HG02571 (cell line): ENCODE results near the gene CCT7.

Experiments used
- ATAC-seq: cut with Tn5 transposase; IDR thresholded peaks from one replicate; pipeline ENCODE4 v1.9.1; 2021; ENCODE audit warnings: mild to moderate bottlenecking, moderate library complexity; ENCODE audit not compliant: unreplicated experiment

Gene CCT7

DNA sequence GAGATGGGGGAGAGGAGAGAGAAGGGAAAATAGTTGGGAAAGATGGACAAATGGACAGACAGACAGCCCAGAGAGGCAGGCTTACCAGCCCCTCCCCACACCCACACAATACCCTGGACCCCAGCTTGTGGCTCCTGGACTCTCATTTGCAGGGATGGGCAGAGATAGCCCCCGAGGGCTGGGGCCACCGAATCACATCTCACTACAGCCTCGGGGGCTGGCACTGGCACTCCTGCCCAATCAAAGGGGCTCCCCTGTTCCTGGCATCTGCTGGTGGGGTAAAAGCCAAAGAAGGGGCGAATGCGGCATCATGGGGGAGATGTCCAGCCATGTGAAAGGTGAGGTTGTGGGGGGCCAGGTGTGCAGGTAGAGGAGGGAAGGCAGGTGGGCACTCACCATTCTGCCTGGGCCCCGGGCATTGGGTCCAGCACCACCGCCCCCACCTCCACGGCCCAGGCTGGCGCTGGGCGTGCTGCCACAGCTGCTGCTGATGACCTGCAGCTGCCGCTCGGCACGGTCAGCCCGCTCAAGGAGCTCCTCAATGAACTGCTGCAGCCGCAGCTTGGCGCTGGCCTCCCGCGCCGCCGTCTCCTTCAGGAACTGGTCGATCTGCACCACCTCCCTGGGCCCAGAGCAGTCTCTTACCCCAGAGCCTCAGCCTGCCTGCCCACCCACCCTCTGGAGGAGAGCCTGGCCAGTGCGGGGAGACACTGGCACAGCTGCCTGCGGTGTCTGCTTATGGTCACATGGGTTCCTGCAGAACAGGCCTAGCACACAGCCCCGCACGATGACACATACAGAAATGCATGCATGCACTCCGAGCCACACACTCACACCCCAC, 32.2 kb downstream of the CCT7 start:
- ATAC-seq, result no peak

DNA sequence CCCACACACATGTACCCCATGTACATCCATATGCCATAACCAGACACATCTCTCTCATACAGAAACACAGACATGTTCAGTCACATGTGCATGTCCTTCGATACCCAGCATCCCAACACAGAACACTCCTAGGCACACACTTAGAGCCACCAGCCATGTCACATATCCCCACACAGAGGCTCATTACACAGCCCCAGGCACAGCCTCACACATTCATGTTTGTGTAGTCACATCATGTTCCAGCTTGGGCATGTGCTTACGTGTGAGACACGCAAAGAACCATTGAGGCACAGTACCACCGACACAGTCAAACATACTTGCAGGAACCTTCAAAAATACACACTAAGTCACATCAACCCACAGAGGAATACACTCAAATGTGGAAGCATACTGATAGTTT, 32.9 kb downstream of the CCT7 start:
- no peak for ATAC-seq

GRCh38 chr2:73268366-73268829, 34.3 kb downstream of the CCT7 start:
- ATAC-seq, result no peak

DNA sequence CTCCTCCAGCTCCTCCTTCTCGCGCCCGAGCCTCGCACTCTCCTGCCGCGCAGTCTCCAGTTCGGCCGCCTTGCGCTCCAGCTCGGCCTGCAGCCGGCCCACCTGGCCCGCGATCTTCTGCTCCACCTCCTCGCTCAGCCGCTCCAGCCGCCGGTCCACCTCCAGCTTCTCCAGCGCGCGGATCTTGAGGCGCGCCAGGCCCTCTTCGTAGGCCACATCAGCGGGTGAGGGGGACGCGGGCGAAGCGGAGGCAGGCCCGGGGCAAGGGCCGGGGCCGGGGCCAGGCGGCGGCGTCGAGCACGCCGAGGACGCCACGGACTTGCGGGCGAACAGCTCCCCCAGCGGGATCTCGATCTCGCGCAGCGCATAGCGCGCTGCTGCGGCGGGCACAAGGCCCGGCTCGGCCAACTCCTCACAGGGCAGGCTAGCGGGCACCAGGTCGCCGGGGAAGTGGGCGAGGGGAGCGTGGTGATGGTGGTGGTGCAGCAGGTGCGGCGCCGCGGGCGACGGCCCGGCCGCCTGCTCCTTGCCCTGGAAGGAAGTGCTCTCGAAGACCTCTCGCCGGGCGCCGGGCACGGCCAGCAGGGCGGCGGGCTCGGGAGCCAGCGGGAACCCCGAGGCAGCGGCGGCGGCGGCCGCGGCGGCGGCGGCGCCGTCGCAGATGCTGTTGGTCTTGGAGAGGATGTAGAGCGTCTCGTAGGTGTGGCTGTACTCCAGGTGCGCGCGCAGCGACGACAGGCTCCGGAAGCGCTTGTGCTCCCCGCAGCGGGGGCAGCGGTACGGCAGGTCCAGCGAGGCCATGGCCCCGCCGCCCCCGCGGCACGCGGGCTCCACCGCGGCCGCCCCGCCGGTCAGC, 35.0 kb downstream of the CCT7 start:
- ATAC-seq, result no peak

DNA sequence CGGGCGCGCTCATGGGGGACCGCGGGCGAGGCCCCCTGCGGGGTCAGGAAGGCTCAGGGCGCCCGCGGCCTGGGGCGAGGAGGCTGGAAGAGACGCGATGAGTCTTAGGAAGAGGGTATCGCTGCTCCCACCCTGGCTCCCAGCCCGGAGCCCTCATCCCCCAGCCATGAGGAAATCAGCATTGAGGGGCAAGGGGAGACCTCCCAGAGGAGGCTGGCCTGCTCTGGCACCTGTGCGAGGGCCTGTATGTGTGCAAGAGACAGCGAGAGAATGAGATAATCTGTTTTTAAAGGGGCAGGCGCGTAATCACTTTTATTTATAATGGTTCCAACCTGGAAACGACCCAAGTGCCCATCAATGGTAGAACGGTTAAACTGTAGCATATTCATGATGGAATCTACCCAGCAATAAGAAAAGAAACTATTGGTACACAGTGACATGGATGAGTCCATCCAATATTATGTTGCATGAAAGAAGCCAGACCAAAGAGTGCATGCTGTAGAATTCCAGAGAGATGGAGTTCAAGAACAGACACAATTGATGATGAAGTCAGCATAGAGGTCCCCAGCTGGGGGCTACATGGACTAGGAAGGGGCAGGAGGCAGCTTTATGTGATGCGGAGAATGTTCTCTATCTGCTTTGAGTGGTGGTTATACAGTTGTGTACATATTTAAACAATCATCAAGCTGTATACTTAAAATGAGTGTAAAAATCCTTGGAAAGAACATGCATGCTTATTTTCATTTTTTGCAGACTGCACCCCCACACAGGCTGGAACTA, 35.8 kb downstream of the CCT7 start:
- no peak for ATAC-seq

DNA sequence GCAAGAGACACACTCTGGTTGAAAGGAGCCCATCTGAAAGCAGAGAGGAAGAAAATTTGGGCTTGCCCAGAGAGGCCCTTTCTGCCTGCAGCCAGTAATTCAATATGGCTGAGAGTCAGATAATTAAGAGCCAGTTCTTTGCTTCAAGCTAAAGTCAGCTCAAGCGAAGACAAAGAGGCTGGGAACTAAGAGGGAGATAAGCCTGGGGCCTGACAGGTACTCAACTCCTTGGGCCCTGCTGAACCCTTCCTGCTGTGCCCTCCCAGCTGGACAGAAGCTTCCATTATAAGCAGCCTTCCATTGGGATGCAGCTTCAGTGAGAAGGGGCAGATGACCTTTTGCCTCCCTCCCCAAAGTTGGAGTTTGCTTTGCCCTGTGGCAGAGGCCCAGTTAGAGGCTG, 38.2 kb downstream of the CCT7 start:
- ATAC-seq, result no peak

DNA sequence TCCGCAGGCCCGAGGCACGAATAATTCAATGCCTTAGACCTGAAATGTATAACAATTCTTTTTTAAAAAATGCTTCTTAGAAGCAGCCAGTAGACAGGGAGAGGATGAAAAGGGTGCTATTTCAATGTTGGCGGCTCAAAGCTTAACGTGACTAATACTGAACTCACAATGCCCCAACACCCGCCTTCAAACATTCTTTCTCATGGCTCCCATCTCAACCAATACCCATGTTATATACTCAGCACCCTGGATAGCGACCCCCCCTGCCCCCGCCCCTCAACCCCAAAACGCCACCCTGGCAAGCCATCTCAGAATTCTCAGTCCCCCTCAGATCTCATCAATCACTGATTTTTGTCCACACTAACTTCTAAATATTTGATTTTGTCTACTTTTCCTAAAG, 45.7 kb downstream of the CCT7 start:
- no peak for ATAC-seq

DNA sequence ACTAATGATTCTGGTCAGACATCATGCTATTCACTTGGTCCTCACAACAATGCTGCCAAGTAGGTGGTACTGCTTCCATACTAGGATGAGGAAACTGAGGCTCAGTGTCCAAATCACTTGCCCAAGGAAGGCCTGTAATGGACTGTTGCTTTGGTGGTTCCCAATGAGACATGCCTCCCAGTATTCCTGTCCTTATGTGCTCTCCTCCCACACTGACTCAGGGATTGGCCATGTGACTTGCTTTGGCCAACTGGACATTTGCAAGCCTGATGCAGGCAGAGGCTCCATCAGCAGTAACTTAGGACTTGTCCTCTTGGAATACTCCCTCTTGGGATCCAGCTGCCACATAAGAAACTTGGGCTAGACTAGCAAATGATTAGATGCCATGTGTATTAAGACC, 47.1 kb downstream of the CCT7 start:
- ATAC-seq, result no peak

DNA sequence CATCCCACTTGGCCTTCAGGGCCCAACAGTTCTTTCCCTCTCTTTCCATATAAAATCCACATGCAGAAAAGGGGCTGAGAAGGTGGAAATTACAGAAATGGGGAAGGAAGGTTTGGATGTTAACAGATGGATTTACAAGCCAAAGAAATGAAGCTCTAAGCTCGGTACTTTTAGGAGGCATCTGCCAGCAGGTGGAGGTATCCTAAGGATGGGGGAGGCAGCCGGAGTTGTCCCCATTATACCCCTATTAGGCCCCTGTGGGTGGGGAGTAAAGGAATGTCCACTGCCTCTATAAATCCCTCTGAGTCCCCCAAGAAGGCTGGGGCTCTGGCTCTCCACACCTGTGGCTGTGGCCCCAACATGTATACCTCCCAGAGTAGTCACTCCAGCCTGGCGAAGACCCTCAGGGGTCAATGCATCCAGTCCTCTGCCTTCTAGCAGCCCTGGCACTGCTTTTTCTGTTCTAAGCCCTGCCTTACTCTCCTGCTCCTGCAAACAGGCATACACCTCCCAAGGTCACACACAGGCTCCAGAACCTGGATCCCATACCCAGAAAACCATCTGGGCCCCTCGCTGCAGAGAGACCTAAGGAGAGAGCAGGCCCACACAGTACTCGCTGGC, 48.9 kb downstream of the CCT7 start:
- no peak for ATAC-seq

DNA sequence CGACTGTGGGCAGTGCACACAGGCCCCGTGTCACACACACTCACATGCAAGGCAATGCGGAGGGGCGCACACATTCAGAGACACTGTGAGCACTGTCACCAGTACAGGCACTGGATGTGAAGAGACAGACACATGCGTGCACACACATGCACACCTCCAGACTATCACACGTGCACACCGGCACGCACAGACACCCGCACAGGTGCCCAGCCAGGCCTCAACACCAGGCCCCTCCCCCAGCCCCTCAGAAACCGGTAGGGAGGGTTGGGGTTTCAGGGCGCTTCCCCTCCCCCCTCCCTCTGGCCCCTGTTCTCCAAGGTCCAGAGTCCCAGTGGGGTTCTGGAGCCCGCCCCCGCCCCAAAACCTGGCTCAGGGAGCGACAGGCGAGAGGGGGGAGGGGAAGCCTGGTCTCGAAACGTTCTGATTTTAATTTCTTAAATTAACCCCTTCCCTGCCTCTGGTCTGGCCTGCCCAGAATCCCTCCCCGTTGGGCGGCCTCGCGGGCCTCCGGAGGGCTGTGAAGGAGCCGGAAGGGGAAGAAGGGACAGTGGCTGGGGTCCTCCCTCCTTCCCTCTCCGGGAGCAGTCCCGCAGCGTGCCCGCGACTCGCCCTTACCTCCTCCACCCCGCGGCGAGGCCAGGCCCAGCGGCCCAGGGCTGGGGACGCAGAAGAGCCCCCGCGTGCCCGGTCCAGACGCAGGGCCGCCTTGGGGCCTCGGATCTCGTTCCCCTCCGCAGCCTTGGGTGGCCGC, 49.6 kb downstream of the CCT7 start:
- ATAC-seq, result peak; percentile 28

DNA sequence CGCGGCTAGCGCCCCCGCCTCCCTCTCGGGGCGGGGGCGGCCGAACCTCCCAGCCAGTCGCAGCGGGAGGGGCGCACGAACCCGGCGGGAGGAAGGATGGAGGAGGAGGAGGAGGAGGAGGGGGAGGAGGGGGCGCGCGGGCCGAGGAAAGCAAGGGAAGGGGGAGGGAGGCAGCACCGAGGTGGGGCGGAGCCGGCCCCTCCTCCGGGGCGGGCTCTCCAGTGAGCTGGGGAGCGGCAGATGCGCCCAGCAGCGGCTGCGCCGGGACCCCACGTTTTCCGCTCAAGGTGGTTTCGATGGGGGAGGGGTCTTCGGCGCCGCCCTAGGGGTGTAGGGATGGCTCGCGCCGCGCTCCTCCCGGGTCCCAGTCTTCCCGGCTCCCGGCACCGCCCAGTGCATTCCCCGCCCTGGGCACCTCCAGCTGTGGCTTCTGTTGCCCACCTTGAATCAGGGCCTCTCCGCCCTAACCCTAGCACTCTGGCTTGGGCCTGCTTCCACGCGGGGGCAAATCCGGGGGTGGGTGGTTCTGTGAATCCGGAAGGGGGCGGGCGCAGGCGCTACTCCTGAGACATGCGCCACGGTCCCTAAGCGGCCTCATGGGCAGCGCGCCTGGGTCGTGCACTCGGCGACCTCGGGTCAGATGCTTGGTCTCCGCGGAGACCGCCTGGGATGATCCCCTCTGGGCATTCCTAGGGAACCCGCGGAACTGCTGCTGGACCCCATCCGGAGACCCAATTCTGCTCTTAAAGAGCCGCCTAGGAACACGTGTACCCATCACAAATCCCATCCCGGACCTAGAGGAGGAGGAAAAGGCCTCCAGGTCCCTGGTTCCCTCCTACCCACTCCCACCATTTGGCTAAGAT, 50.4 kb downstream of the CCT7 start, which contains the start of gene FBXO41:
Gene FBXO41, minus strand, starts transcription at position 183 of the 863 bp plus-strand sequence. CDS start 14,848 bp downstream, outside the sequence.
- peak; percentile 81 for ATAC-seq

DNA sequence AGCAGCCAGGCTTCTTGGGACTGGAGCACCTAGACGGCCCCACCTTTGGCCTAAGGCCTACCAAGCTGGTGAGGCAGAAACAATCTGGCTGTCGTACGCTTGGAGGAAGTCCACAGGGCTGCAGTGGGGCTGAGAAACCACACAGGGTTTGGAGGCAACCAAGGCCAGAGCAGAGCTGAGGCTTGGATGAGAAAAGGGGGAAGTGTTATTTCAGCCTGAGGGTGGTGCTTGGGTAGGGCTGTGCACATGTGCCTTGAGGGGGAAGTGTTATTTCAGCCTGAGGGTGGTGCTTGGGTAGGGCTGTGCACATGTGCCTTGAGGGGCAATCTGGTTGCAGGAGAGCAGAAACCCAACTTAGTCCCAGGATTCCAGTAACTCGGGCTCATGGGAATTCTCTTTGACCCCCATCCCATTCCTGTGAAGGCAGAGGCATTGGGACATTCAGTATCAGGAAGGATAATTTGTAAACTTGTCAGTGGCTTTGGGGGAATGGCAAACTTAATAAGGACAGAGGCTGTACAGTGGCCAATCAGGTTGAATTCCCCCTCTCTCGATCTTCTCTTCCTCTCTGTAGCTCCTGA, 51.1 kb downstream of the CCT7 start:
- ATAC-seq, result no peak

- no peak for ATAC-seq
Measured at GRCh38 chr2:73286134-73286655, 52.1 kb downstream of the CCT7 start.

- ATAC-seq, result no peak
Measured at GRCh38 chr2:73289304-73289703, 55.2 kb downstream of the CCT7 start.

DNA sequence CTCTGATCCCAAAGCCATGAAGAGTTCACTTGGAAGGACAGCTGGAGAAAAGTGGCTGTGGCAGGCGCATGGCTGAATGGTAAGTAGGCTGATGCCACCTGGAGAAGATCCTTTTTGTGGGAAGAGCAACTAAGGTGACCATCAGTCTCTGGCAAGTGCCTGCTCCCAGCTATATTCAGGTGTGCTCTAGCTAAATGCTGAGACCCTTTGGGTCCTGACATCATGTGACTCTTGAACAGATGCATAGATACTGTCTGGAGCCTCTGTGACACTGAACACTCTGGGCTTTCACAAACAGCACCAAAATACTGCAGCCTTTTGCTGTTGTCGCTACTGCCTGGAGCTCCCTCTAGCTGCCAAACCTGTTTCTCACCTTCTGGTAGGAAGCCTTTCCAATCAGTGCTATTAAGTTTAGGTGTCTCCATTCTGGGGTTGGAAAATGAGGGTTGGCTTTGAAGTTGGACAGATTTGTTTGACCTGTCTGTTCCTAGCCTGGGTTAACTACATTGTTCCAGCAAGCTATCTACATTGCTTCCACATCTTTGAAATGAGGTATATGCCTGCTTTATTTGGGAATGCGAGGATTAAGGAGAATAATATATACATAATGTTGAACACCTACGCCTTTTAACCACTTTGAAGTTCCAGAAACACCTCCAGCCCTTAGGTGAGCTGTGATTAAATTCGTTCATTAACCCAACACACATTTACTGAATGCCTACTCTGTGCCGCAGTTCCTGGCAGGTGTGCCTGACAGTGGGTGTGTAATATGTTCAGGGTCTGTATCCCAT, 56.1 kb downstream of the CCT7 start:
- no peak for ATAC-seq

DNA sequence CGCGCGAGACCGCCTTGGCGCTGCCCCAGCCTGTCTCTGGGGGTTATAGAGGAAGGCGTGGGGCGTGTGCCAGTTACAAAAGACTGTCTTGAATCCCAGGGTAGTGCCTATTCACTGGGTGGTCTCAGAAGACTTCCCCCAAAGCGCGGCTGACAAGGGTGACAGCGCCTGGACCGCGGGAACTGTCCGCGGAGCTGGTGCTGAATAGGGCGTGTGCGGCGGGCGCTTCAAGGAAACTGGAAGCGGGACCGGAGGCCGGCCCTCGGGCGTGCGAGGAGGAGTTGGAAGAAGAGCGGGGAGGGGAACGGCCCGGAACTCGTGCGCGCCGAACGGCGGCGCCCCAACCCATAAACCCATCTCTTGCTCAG, 57.0 kb downstream of the CCT7 start:
- ATAC-seq, result no peak

DNA sequence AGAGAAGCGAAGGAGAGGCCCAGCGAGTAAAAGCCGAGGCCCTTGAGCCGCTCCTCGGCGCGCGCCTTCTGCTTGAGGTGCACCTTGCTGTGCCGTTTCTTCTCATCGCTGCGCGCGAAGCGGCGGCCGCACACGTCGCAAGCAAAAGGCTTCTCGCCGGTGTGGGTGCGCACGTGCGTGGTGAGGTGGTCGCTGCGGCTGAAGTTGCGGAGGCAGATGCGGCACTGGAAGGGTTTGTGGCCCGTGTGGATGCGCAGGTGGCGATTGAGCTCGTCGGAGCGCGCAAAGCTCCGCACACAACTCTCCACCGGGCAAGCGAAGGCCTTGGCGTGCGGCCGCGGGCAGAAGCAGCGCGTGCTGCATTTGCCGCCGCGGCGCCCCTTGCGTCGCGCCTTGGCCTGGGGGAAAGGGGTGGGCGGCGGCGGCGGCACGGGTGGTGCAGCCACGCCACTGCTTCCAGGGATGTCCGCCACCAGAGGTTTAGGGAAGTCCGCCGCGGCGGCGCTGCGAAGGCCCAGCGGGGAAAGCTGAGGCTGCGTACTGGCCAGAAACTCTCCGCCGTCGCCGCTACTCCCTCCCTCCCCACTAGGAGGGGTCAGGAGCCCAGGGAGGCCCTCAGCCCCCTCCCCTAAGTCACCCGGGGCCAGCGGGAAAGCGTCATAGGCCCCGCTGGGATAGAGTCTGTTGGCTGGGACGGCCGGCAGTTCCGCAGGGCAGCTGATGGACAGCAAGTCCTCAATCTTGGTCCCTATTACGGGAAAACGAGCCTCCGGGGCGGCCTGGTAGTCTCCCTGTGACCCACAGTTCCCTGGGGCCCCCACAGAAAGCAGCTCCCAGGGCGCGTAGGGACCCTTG, 57.6 kb downstream of the CCT7 start:
- ATAC-seq, result no peak
